Adrenal gland (tissue), 12 donors: ENCODE data around the gene CXCL3. TPM values are rescaled to one million over a fixed set of nuclear protein-coding genes. Genes with fewer than 3 reads are reported as not detected.

ENCODE experiments used
- DNase-seq, 7 donors: peaks; one replicate each; pipeline ENCODE4 v3.0.0-alpha.2; 2019 to 2020
- H3K27ac ChIP-seq, 5 donors: fragments of 200-600 bp; sonication (generic) in 4 of 5; 1 replicate in 3 of 5; 2 replicates in 2 of 5; pipeline versions ENCODE4 v1.5.1 to v1.8.0; 2016 to 2020; ENCODE audit warnings: mild to moderate bottlenecking in 1 of 5
- H3K27me3 ChIP-seq: fragments of 200-600 bp; 2 replicates; pipeline ENCODE4 v1.8.0; 2021
- H3K36me3 ChIP-seq, 2 donors: fragments of 200-600 bp; replicated peaks in 1 of 2; 1 replicate in 1 of 2; 2 replicates in 1 of 2; pipeline versions ENCODE4 v1.5.1 to v1.8.0; 2018 to 2022
- H3K4me1 ChIP-seq, 2 donors: fragments of 200-600 bp; replicated peaks in 1 of 2; 1 replicate in 1 of 2; 2 replicates in 1 of 2; pipeline versions ENCODE4 v1.5.1 to v1.8.0; 2018 to 2021
- H3K4me3 ChIP-seq, 4 donors: fragments of 200-600 bp; sonication (generic) in 3 of 4; one replicate each; pipeline ENCODE4 v1.5.1; 2016 to 2018
- H3K9me3 ChIP-seq, 3 donors: fragments of 200-600 bp; sonication (generic) in 1 of 3; replicated peaks in 1 of 3; 1 replicate in 2 of 3; 2 replicates in 1 of 3; pipeline versions ENCODE4 v1.5.1 to v1.8.0; 2016 to 2021
- POLR2A ChIP-seq, 2 donors: fragments of 450-650 bp; IDR thresholded peaks; one replicate each; pipeline ENCODE4 v1.6.1; 2017; ENCODE audit warnings: antibody characterized with exemption in 2 of 2, mild to moderate bottlenecking in 2 of 2, moderate library complexity in 1 of 2
- WGBS, 4 donors: extraction: QIAGEN DNeasy Blood & Tissue Kit in 2 of 4; methylation state at CpG; one replicate each; pipeline versions ENCODE4 v1.1.5 to v1.1.7; 2013 to 2017; 5-methylcytosine and 5-hydroxymethylcytosine counted together
- intact Hi-C, 2 donors: fragments of 100-400 bp; cut with DNase I; formaldehyde crosslinking; loops; one replicate each; pipeline versions ENCODE4 v1.14.1 to v1.15.0; 2022 to 2023
- polyA plus RNA-seq, 3 donors: library from polyadenylated mRNA; stranded (reverse); fragments of 200-250 nt in 2 of 3; fragments of 350-450 nt in 1 of 3; fragmentation: Illumina TruSeq in 1 of 3; extraction: RNeasy Lipid Tissue Mini Kit (QIAGEN cat#74804) in 1 of 3; gene quantifications; one replicate each; pipeline ENCODE4 v1.2.3, GENCODE V29; 2013 to 2014
- total RNA-seq, 9 donors: library from RNA; depleted of rRNA in 4 of 9; stranded (reverse); fragments of >200 nt in 4 of 9; fragments of 120-200 nt in 1 of 9; fragmentation: NEBNext Ultra II Directional in 1 of 9; extraction: Animal tissue kit (Norgen Biotek cat#: 25700) in 1 of 9; gene quantifications; one replicate each; pipeline versions ENCODE4 v1.1.0 to v1.2.4, GENCODE V29; 2013 to 2023
- TF ChIP-seq, protein P1 (sequence below), 6 experiments: fragments of 450-650 bp in 4 of 6; fragments of 200-600 bp in 2 of 6; sonication (generic) in 1 of 6; IDR thresholded peaks; 1 replicate in 5 of 6; 2 replicates in 1 of 6; pipeline versions ENCODE4 v1.5.1 to v1.8.0; 2016 to 2021; ENCODE audit warnings: antibody characterized with exemption in 6 of 6, mild to moderate bottlenecking in 2 of 6, moderate library complexity in 1 of 6
- donor health status: healthy with polysubstance abuse.
- donor health status: Bipolar disorder and iron deficiency.
- donor health status: DM: yes; HTN: yes; CAD: no.
- donor health status: DM: no; HTN: no; CAD: no.
- donor health status: DM: no; HTN: no; CAD: no.
- donor health status: DM: yes; HTN: yes; CAD: no.

Gene CXCL3
- total and polyA plus RNA-seq, 12 donors, result 0.13 to 1.6 (median 0.42) TPM; not detected in 3

DNA sequence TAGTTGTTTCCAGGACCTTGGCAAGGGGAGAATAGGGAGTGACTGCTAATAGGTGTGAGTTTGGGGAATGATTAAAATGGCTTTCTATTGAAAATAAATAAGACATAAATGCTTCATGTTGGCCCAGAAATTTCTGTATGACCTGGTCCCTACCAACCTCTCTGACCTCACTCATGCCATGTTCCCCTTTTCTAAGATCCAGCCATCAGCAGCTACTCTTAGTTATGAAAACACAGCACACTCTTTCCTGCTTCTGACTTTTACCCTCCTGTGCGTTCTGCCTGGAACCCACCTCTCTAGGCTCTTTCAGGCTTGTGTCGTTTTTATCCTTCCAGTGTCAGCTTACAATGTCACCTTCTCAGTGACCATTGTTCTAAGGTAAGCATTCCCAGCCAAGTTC is 25.2 kb downstream of the CXCL3 start:
- no peaks in the 10 kb centered on the region for H3K9me3 ChIP-seq
- no peaks in the 10 kb centered on the region for H3K36me3 ChIP-seq
- no peaks in the 10 kb centered on the region for H3K4me1 ChIP-seq
- intact Hi-C loops, result no loop called here
- DNase-seq, result no peak
- WGBS, 4 donors, result 53 to 62% (median 60%) methylated on average over 2 of the region's 2 CpGs
- no peak for TF ChIP-seq POLR2A (IDR thresholded peaks at IDR 0.05)
- TF ChIP-seq, protein P1, sequence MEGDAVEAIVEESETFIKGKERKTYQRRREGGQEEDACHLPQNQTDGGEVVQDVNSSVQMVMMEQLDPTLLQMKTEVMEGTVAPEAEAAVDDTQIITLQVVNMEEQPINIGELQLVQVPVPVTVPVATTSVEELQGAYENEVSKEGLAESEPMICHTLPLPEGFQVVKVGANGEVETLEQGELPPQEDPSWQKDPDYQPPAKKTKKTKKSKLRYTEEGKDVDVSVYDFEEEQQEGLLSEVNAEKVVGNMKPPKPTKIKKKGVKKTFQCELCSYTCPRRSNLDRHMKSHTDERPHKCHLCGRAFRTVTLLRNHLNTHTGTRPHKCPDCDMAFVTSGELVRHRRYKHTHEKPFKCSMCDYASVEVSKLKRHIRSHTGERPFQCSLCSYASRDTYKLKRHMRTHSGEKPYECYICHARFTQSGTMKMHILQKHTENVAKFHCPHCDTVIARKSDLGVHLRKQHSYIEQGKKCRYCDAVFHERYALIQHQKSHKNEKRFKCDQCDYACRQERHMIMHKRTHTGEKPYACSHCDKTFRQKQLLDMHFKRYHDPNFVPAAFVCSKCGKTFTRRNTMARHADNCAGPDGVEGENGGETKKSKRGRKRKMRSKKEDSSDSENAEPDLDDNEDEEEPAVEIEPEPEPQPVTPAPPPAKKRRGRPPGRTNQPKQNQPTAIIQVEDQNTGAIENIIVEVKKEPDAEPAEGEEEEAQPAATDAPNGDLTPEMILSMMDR (IDR thresholded peaks at IDR 0.05), result no peak
- H3K4me3 ChIP-seq, result no peak overlapping the region
- H3K27ac ChIP-seq, result no peak overlapping the region
- no peaks in the 10 kb centered on the region for H3K27me3 ChIP-seq

DNA sequence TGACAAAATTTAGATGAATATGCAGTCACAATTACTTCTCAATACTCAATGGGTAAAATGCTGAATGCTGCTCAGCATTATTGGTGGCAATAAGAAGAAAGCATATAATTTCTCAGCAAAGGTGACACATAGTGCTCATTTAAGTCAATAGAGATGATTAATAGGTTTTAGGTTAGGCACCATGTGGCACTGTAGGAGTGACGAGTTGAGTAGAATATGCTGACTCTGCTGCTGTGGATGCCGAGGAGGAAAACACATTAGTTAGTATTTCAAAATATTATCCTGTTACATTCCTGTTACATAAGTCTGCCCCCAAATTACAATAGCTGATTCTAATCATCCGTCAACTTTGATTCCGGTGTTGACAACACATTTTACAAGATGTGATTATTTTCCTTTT is 26.4 kb downstream of the CXCL3 start:
- WGBS, 4 donors, result 65 to 73% (median 68%) methylated on average over 4 of the region's 4 CpGs
- Histone ChIP-seq H3K27me3 (no peaks in the 10 kb centered on the region), H3K4me1 (no peaks in the 10 kb centered on the region), H3K36me3 (no peaks in the 10 kb centered on the region), H3K27ac (no peak overlapping the region), H3K4me3 (no peak overlapping the region), H3K9me3 (no peaks in the 10 kb centered on the region)
- DNase-seq, result no peak
- no peak for TF ChIP-seq POLR2A (IDR thresholded peaks at IDR 0.05)
- TF ChIP-seq, protein P1 (IDR thresholded peaks at IDR 0.05), result no peak
- intact Hi-C loops, result no loop called here

DNA sequence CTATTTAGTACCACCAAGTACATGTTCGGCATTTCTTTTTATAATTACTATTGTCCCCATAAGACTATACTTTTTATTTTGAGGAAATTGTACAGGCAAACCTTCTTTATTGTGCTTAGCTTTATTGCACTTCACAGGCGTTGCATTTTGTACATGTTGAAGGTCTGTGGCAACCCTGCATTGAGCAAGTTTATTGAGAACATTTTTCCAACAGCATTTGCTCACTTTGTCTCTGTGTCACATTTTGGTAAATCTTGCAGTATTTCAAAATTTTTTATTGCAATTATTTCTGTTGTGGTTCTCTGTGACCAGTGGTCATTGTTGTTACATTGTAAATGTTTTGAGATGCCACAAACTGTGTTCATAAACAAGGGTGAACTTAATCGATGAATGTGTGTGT is 29.2 kb downstream of the CXCL3 start:
- intact Hi-C loops, result no loop called here
- no peaks in the 10 kb centered on the region for H3K36me3 ChIP-seq
- DNase-seq, result no peak
- H3K27ac ChIP-seq, result no peak overlapping the region
- no peaks in the 10 kb centered on the region for H3K4me1 ChIP-seq
- no peaks in the 10 kb centered on the region for H3K9me3 ChIP-seq
- H3K4me3 ChIP-seq, result no peak overlapping the region
- no peaks in the 10 kb centered on the region for H3K27me3 ChIP-seq
- 76 to 85% (median 83%) methylated on average over 3 of the region's 3 CpGs for WGBS, 4 donors
- TF ChIP-seq, protein P1 (IDR thresholded peaks at IDR 0.05), result no peak

DNA sequence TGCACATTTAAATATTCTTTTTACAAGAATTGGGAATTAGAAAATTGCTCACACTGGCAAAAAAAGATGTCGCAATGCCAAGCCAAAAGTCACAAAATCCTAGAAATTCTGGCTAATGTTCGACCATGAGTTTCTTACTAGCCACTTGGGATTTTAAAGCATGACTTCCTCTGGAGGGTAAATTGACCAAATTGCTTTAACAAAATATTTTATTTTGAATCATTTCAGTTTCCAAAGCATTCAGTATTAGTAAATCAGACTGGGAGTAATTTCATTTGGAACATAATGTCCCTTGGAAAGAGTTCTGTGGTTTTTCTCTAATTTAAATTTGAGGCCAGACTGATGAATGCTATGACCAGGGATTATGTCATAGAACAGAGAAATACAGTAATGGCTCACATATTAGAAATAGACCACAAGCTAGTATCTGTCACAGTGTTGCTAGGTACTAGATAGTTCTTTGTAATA is 32.4 kb downstream of the CXCL3 start:
- Histone ChIP-seq H3K9me3 (no peaks in the 10 kb centered on the region), H3K4me3 (no peak overlapping the region), H3K36me3 (no peaks in the 10 kb centered on the region), H3K4me1 (no peaks in the 10 kb centered on the region), H3K27me3 (no peaks in the 10 kb centered on the region), H3K27ac (no peak overlapping the region)
- WGBS, 4 donors, result 44 to 77% (median 70%) methylated on average over 2 of the region's 2 CpGs
- no peak for DNase-seq
- TF ChIP-seq, protein P1 (IDR thresholded peaks at IDR 0.05), result no peak
- no peak for TF ChIP-seq POLR2A (IDR thresholded peaks at IDR 0.05)
- intact Hi-C loops, result no loop called here
